NCI-H1105 treated with DMSO at 0.1 percent for 48 hours (cell line): ENCODE data around the gene SELENOP.
"Not testable (repeated sequence)": the region's sequence is repeated elsewhere in the genome, so short reads cannot be mapped to it uniquely, and the experiment has no call there.

ENCODE experiments used
- DNase-seq: peaks from one replicate; lab custom pipeline; 2025; lab: John Stamatoyannopoulos, UW

The SELENOP gene

GRCh38 chr5:42826757-42827515, 15.2 kb upstream of the SELENOP start:
- no peak for DNase-seq

GRCh38 chr5:42825422-42826148, 13.9 kb upstream of the SELENOP start:
- DNase-seq = no peak

GRCh38 chr5:42824347-42824976, 12.8 kb upstream of the SELENOP start:
- no peak for DNase-seq

- DNase-seq = no peak
These were observed 10.9 kb upstream of the SELENOP start for GRCh38 chr5:42822548-42822947.

- no peak for DNase-seq
These were observed 8.1 kb upstream of the SELENOP start for GRCh38 chr5:42819745-42820144.

GRCh38 chr5:42816546-42816945, 4.9 kb upstream of the SELENOP start:
- not testable (repeated sequence) for DNase-seq

- no peak for DNase-seq
These were observed 1.8 kb upstream of the SELENOP start for GRCh38 chr5:42813533-42813932.

GRCh38 chr5:42812620-42813019, 928 bp upstream of the SELENOP start:
- DNase-seq = no peak

GRCh38 chr5:42810834-42811590, 680 bp downstream of the SELENOP start:
- DNase-seq = no peak

- DNase-seq = no peak
These were observed 2.6 kb downstream of the SELENOP start for GRCh38 chr5:42808888-42809611.

- no peak for DNase-seq
These were observed 3.8 kb downstream of the SELENOP start for GRCh38 chr5:42807722-42808447.

GRCh38 chr5:42806701-42807262, 4.9 kb downstream of the SELENOP start:
- DNase-seq = no peak

GRCh38 chr5:42806004-42806700, 5.5 kb downstream of the SELENOP start:
- no peak for DNase-seq

GRCh38 chr5:42804717-42805339, 6.9 kb downstream of the SELENOP start:
- DNase-seq = no peak

GRCh38 chr5:42801516-42802166, 10.1 kb downstream of the SELENOP start:
- no peak for DNase-seq

- no peak for DNase-seq
These were observed 10.9 kb downstream of the SELENOP start for GRCh38 chr5:42800748-42801330.

GRCh38 chr5:42799668-42800114, 12.0 kb downstream of the SELENOP start:
- no peak for DNase-seq

- no peak for DNase-seq
These were observed 12.5 kb downstream of the SELENOP start for GRCh38 chr5:42799241-42799608.
